GM23248 (cell line): ENCODE measurements around the gene SAPCD2. TPM values are rescaled to one million over a fixed set of nuclear protein-coding genes. Genes with fewer than 3 reads are reported as not detected.

ENCODE experiments used
- DNase-seq: peaks from one replicate; pipeline ENCODE4 v3.0.0-alpha.2; 2015
- H2AFZ ChIP-seq: fragments of 200-600 bp; sonication (generic); 2 replicates; pipeline ENCODE4 v1.6.1; 2016; ENCODE audit warnings: antibody characterized with exemption
- H3F3A ChIP-seq: fragments of 200-600 bp; sonication (generic); 2 replicates; pipeline ENCODE4 v1.6.1; 2016; ENCODE audit warnings: mild to moderate bottlenecking, antibody characterized with exemption, mixed run types; ENCODE audit not compliant: insufficient read depth
- H3K27ac ChIP-seq: fragments of 200-600 bp; sonication (generic); 2 replicates; pipeline ENCODE4 v1.5.1; 2016; ENCODE audit warnings: mild to moderate bottlenecking
- H3K27me3 ChIP-seq: fragments of 200-600 bp; sonication (generic); replicated peaks from 2 replicates; pipeline ENCODE4 v1.6.1; 2016; ENCODE audit warnings: mild to moderate bottlenecking; ENCODE audit not compliant: insufficient read depth
- H3K36me3 ChIP-seq: fragments of 200-600 bp; sonication (generic); 2 replicates; pipeline ENCODE4 v1.6.1; 2016; ENCODE audit warnings: low read depth, mild to moderate bottlenecking
- H3K4me1 ChIP-seq: fragments of 200-600 bp; sonication (generic); 2 replicates; pipeline ENCODE4 v1.6.1; 2016; ENCODE audit warnings: mild to moderate bottlenecking; ENCODE audit not compliant: insufficient read depth
- H3K4me2 ChIP-seq: fragments of 200-600 bp; sonication (generic); one replicate; pipeline ENCODE4 v1.6.1; 2016; ENCODE audit warnings: mild to moderate bottlenecking; ENCODE audit not compliant: unreplicated experiment
- H3K4me3 ChIP-seq: fragments of 200-600 bp; sonication (generic); 2 replicates; pipeline ENCODE4 v1.5.1; 2016; ENCODE audit warnings: mild to moderate bottlenecking
- H3K79me2 ChIP-seq: fragments of 200-600 bp; sonication (generic); 2 replicates; pipeline ENCODE4 v1.6.1; 2016; ENCODE audit warnings: mild to moderate bottlenecking; ENCODE audit not compliant: insufficient read depth
- H3K9ac ChIP-seq: fragments of 200-600 bp; sonication (generic); 2 replicates; pipeline ENCODE4 v1.6.1; 2016; ENCODE audit warnings: mild to moderate bottlenecking
- H3K9me2 ChIP-seq: fragments of 200-600 bp; sonication (generic); 2 replicates; pipeline ENCODE4 v1.6.1; 2016; ENCODE audit warnings: mixed run types, mild to moderate bottlenecking, moderate library complexity; ENCODE audit not compliant: insufficient read depth
- H3K9me3 ChIP-seq: fragments of 200-600 bp; sonication (generic); one replicate; pipeline ENCODE4 v1.6.1; 2017; ENCODE audit warnings: low read depth
- H4K20me1 ChIP-seq: fragments of 200-600 bp; sonication (generic); 2 replicates; pipeline ENCODE4 v1.6.0; 2016; ENCODE audit not compliant: insufficient read depth
- EZH2 ChIP-seq: fragments of 200-600 bp; sonication (generic); IDR thresholded peaks from 2 replicates; pipeline ENCODE4 v1.6.1; 2018; ENCODE audit warnings: antibody characterized with exemption, mild to moderate bottlenecking; ENCODE audit not compliant: insufficient read depth, poor library complexity, severe bottlenecking
- EZH2phosphoT487 ChIP-seq: fragments of 200-600 bp; sonication (generic); IDR thresholded peaks from 2 replicates; pipeline ENCODE4 v1.6.1; 2018; ENCODE audit warnings: antibody characterized with exemption, moderate library complexity, mild to moderate bottlenecking, low read depth; ENCODE audit not compliant: insufficient read depth
- WGBS, 2 experiments: methylation state at CpG; one replicate each; pipeline ENCODE4 v1.1.6; 2015 to 2017; ENCODE audit warnings: low lambda C conversion rate in 2 of 2, low coverage in 1 of 2; ENCODE audit errors: missing lambda C conversion rate in 2 of 2; 5-methylcytosine and 5-hydroxymethylcytosine counted together
- in situ Hi-C: fragments of 300-500 bp; cut with MboI; formaldehyde crosslinking; loops from 2 replicates; pipeline ENCODE4 v1.15.0; 2020
- polyA plus RNA-seq: library from polyadenylated mRNA; unstranded; fragments of >200 nt; fragmentation: Nextera tagmentation; extraction: Ambion mirVana; gene quantifications from 2 replicates; pipeline ENCODE4 v1.2.1, GENCODE V29; 2016
- small RNA-seq: library from RNA; depleted of rRNA; stranded (forward); fragments of <200 nt; gene quantifications from one replicate; pipeline ENCODE3, GENCODE V24; 2014; ENCODE audit warnings: low read depth, low replicate concordance
- total RNA-seq: library from RNA; depleted of rRNA; stranded (reverse); fragments of >200 nt; shearing (Covaris generic); gene quantifications from 2 replicates; pipeline ENCODE4 v1.2.3, GENCODE V29; 2014; rRNA removed

Gene SAPCD2
- total and polyA plus RNA-seq, 2 experiments from 2014 or later, result 0.88 to 5.4 TPM

DNA sequence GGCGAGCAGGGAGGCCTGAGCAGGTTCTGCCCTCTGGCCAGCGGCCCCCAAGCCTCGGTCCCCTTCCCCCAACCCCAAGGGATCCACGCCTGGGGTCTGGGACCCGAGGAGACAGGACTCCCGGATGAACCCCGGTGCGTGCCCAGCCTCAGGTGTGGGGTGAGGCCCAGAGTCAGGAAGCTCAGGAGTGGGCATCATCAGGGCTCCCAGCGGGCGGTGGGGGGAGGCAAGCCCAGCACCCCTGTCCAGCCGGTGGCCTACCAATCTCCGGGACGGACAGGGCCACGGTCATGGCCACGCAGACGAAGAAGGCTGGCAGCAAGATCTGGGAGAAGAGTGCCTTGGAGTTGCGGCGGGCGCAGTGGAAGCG lies 56.8 kb downstream of the SAPCD2 start:
- Histone ChIP-seq H2AFZ (no peak overlapping the region), H3F3A (no peaks in the 10 kb centered on the region), H3K4me3 (no peak overlapping the region), H3K27ac (no peak overlapping the region), H3K36me3 (no peaks in the 10 kb centered on the region), H3K9me3 (no peaks in the 10 kb centered on the region), H3K4me2 (no peak overlapping the region), H4K20me1 (no peaks in the 10 kb centered on the region), H3K27me3 (no peaks in the 10 kb centered on the region), H3K9me2 (no peaks in the 10 kb centered on the region), H3K4me1 (no peaks in the 10 kb centered on the region), H3K79me2 (no peaks in the 10 kb centered on the region), H3K9ac (no peak overlapping the region)
- in situ Hi-C loops, result no loop called here
- no peak for TF ChIP-seq EZH2
- no peak for TF ChIP-seq EZH2phosphoT487
- 97 to 98% methylated on average over 12 to 20 of the region's 20 CpGs for WGBS, 2 experiments
- DNase-seq, result no peak

DNA sequence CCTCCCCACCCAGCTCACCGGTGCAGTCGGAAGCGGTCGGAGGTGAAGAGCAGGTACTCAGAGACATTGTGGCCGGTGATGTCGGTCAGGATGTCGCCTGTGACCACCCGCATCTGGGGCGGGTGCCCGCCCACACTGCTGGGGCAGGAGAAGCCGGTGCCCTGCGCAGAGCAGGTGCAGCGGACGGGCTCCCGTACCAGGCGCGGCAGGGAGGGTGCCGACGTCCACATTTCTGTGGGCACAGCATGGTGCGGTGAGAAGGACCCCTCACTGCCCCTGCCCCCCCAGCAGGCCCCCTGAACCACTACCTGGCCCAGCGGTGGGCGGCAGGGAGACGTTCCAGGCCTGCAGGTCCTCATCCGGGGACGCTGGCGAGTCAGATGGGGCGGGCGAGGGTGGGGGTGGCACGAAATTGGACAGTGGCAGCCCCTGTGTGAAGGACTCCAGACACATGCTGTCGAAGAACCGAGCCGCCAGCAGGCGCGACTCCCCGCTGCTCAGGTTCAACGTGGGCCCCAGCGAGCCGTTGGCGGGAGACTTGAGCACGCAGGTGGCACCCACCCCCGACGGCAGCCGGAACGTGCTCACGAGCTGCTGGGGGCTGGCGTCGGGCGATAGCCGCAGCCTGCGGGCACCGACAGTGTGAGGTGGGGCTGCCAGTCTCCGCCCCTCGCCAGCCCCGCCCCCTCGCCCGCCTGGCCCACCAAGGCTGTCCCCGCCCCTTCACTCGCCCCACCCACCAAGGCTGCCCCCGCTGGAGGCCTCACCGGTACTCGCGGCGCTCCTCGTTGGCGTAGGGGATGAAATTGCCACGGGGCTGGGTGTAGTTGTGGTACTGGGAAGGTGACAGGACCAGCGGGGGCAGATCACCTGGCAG lies 57.4 kb downstream of the SAPCD2 start:
- no peak overlapping the region for H3K4me3 ChIP-seq
- H3K79me2 ChIP-seq, result no peaks in the 10 kb centered on the region
- no peaks in the 10 kb centered on the region for H3K9me3 ChIP-seq
- H3K4me2 ChIP-seq, result no peak overlapping the region
- no peak for DNase-seq
- no peak overlapping the region for H3K9ac ChIP-seq
- in situ Hi-C loops, result no loop called here
- WGBS, 2 experiments, result 83 to 87% methylated on average over 27 to 67 of the region's 67 CpGs
- no peaks in the 10 kb centered on the region for H3K36me3 ChIP-seq
- H4K20me1 ChIP-seq, result no peaks in the 10 kb centered on the region
- no peaks in the 10 kb centered on the region for H3K27me3 ChIP-seq
- H3K27ac ChIP-seq, result no peak overlapping the region
- H3K9me2 ChIP-seq, result no peaks in the 10 kb centered on the region
- no peaks in the 10 kb centered on the region for H3F3A ChIP-seq
- TF ChIP-seq EZH2phosphoT487 (no peak), EZH2 (no peak)
- H3K4me1 ChIP-seq, result no peaks in the 10 kb centered on the region
- H2AFZ ChIP-seq, result no peak overlapping the region

Small RNA genes within 50 kb of the gene (small RNA-seq; reads per million reads assigned to genes)
- not detected for gene RF00153

Other genes starting within 250 kb of the SAPCD2 start
Only the 30 nearest of the 36 such genes appear.
- 8.1 and 11.5 TPM in 2 replicates for gene TRAF2, start 184.0 kb downstream of the SAPCD2 start, total RNA-seq
- 14.3 and 15.0 TPM in 2 replicates for gene TRAF2, start 184.0 kb downstream of the SAPCD2 start, polyA plus RNA-seq
- 234 and 259 TPM in 2 replicates for gene FBXW5, start 125.8 kb downstream of the SAPCD2 start, total RNA-seq
- 110 and 113 TPM in 2 replicates for gene FBXW5, start 125.8 kb downstream of the SAPCD2 start, polyA plus RNA-seq
- not detected in 2 replicates for gene C8G, start 125.3 kb downstream of the SAPCD2 start, total RNA-seq
- 0.49 TPM in 1 of 2 replicates, not detected in the other for gene C8G, start 125.3 kb downstream of the SAPCD2 start, polyA plus RNA-seq
- not detected in 2 replicates for gene LCN12, start 118.3 kb downstream of the SAPCD2 start, total RNA-seq
- not detected in 2 replicates for gene LCN12, start 118.3 kb downstream of the SAPCD2 start, polyA plus RNA-seq
- gene PTGDS, start 93.1 kb downstream of the SAPCD2 start, total RNA-seq, result not detected in 2 replicates
- gene PTGDS, start 93.1 kb downstream of the SAPCD2 start, polyA plus RNA-seq, result 0.24 and 0.25 TPM in 2 replicates
- not detected in 2 replicates for gene LCNL1, start 87.6 kb downstream of the SAPCD2 start, total RNA-seq
- not detected in 2 replicates for gene LCNL1, start 87.6 kb downstream of the SAPCD2 start, polyA plus RNA-seq
- 38.7 and 52.2 TPM in 2 replicates for gene PAXX, start 78.1 kb downstream of the SAPCD2 start, total RNA-seq
- 49.3 and 54.5 TPM in 2 replicates for gene PAXX, start 78.1 kb downstream of the SAPCD2 start, polyA plus RNA-seq
- 33.3 and 37.7 TPM in 2 replicates for gene CLIC3, start 74.0 kb downstream of the SAPCD2 start, total RNA-seq
- 98.9 and 107 TPM in 2 replicates for gene CLIC3, start 74.0 kb downstream of the SAPCD2 start, polyA plus RNA-seq
- 33.2 and 49.4 TPM in 2 replicates for gene ABCA2, start 42.3 kb downstream of the SAPCD2 start, total RNA-seq
- 20.5 and 21.1 TPM in 2 replicates for gene ABCA2, start 42.3 kb downstream of the SAPCD2 start, polyA plus RNA-seq
- gene FUT7, start 38.5 kb downstream of the SAPCD2 start, total RNA-seq, result not detected in 2 replicates
- not detected in 2 replicates for gene FUT7, start 38.5 kb downstream of the SAPCD2 start, polyA plus RNA-seq
- gene NPDC1, start 24.4 kb downstream of the SAPCD2 start, total RNA-seq, result 41.9 and 43.1 TPM in 2 replicates
- gene NPDC1, start 24.4 kb downstream of the SAPCD2 start, polyA plus RNA-seq, result 121 and 122 TPM in 2 replicates
- not detected in 2 replicates for gene ENTPD2, start 16.5 kb downstream of the SAPCD2 start, total RNA-seq
- gene ENTPD2, start 16.5 kb downstream of the SAPCD2 start, polyA plus RNA-seq, result not detected in 2 replicates
- gene UAP1L1, start 7.0 kb upstream of the SAPCD2 start, total RNA-seq, result 5.2 and 5.7 TPM in 2 replicates
- gene UAP1L1, start 7.0 kb upstream of the SAPCD2 start, polyA plus RNA-seq, result 4.3 and 4.5 TPM in 2 replicates
- gene MAN1B1, start 16.4 kb upstream of the SAPCD2 start, total RNA-seq, result 131 and 136 TPM in 2 replicates
- 101 and 104 TPM in 2 replicates for gene MAN1B1, start 16.4 kb upstream of the SAPCD2 start, polyA plus RNA-seq
- gene DPP7, start 44.2 kb upstream of the SAPCD2 start, total RNA-seq, result 134 and 142 TPM in 2 replicates
- 145 and 148 TPM in 2 replicates for gene DPP7, start 44.2 kb upstream of the SAPCD2 start, polyA plus RNA-seq
- 0.76 TPM in 1 of 2 replicates, not detected in the other for gene GRIN1, start 68.6 kb upstream of the SAPCD2 start, total RNA-seq
- gene GRIN1, start 68.6 kb upstream of the SAPCD2 start, polyA plus RNA-seq, result 0.15 TPM in 1 of 2 replicates, not detected in the other
- gene LRRC26, start 99.5 kb upstream of the SAPCD2 start, total RNA-seq, result not detected in 2 replicates
- gene LRRC26, start 99.5 kb upstream of the SAPCD2 start, polyA plus RNA-seq, result not detected in 2 replicates
- not detected in 2 replicates for gene TMEM210, start 101.5 kb upstream of the SAPCD2 start, total RNA-seq
- gene TMEM210, start 101.5 kb upstream of the SAPCD2 start, polyA plus RNA-seq, result not detected in 2 replicates
- gene ANAPC2, start 118.0 kb upstream of the SAPCD2 start, total RNA-seq, result 24.0 and 28.8 TPM in 2 replicates
- gene ANAPC2, start 118.0 kb upstream of the SAPCD2 start, polyA plus RNA-seq, result 12.0 and 13.6 TPM in 2 replicates
- 73.1 and 105 TPM in 2 replicates for gene SSNA1, start 118.1 kb upstream of the SAPCD2 start, total RNA-seq
- 93.1 and 100 TPM in 2 replicates for gene SSNA1, start 118.1 kb upstream of the SAPCD2 start, polyA plus RNA-seq
- 7.8 and 14.3 TPM in 2 replicates for gene TPRN, start 130.2 kb upstream of the SAPCD2 start, total RNA-seq
- gene TPRN, start 130.2 kb upstream of the SAPCD2 start, polyA plus RNA-seq, result 1.7 and 2.2 TPM in 2 replicates
- gene TMEM203, start 135.1 kb upstream of the SAPCD2 start, total RNA-seq, result 44.3 and 52.9 TPM in 2 replicates
- 46.9 and 48.6 TPM in 2 replicates for gene TMEM203, start 135.1 kb upstream of the SAPCD2 start, polyA plus RNA-seq
- 12.1 and 12.4 TPM in 2 replicates for gene NDOR1, start 135.1 kb upstream of the SAPCD2 start, total RNA-seq
- gene NDOR1, start 135.1 kb upstream of the SAPCD2 start, polyA plus RNA-seq, result 7.7 and 8.5 TPM in 2 replicates
- gene RNF208, start 151.7 kb upstream of the SAPCD2 start, total RNA-seq, result 0.65 TPM in 1 of 2 replicates, not detected in the other
- 0.29 and 0.34 TPM in 2 replicates for gene RNF208, start 151.7 kb upstream of the SAPCD2 start, polyA plus RNA-seq
- 0.43 TPM in 1 of 2 replicates, not detected in the other for gene CYSRT1, start 154.6 kb upstream of the SAPCD2 start, total RNA-seq
- gene CYSRT1, start 154.6 kb upstream of the SAPCD2 start, polyA plus RNA-seq, result 0.24 and 0.75 TPM in 2 replicates
- not detected in 2 replicates for gene RNF224, start 156.9 kb upstream of the SAPCD2 start, total RNA-seq
- gene RNF224, start 156.9 kb upstream of the SAPCD2 start, polyA plus RNA-seq, result not detected in 2 replicates
- not detected in 2 replicates for gene SLC34A3, start 160.3 kb upstream of the SAPCD2 start, total RNA-seq
- not detected in 2 replicates for gene SLC34A3, start 160.3 kb upstream of the SAPCD2 start, polyA plus RNA-seq
- 148 and 159 TPM in 2 replicates for gene TUBB4B, start 170.7 kb upstream of the SAPCD2 start, total RNA-seq
- gene TUBB4B, start 170.7 kb upstream of the SAPCD2 start, polyA plus RNA-seq, result 373 and 391 TPM in 2 replicates
- not detected in 2 replicates for gene STPG3, start 180.7 kb upstream of the SAPCD2 start, total RNA-seq
- gene STPG3, start 180.7 kb upstream of the SAPCD2 start, polyA plus RNA-seq, result not detected in 2 replicates
- 65.0 and 69.6 TPM in 2 replicates for gene NELFB, start 184.8 kb upstream of the SAPCD2 start, total RNA-seq
- gene NELFB, start 184.8 kb upstream of the SAPCD2 start, polyA plus RNA-seq, result 34.4 and 38.5 TPM in 2 replicates